ENCODE results near the gene CYTIP.

- TF ChIP-seq CTCF (IDR thresholded peaks at IDR 0.05; ENCODE audit: insufficient read depth, low read length, poor library complexity, severe bottlenecking): no peak
- TF ChIP-seq EZH2phosphoT487 (conservative IDR thresholded peaks at IDR 0.05; ENCODE audit: low read length): no peak
These were observed 25.8 kb upstream of the CYTIP start for GRCh38 chr2:157469726-157470125.
